Measurements from ENCODE around the gene FFAR4.
"Not testable (repeated sequence)": the region's sequence is repeated elsewhere in the genome, so short reads cannot be mapped to it uniquely, and the experiment has no call there.

The FFAR4 gene

GRCh38 chr10:93566435-93567276 is at the start of gene FFAR4:
Gene FFAR4, plus strand, starts transcription at chr10:93566665. Its CDS starts 56 bp downstream, at chr10:93566721.
- DNase-seq: no peak

- no peak for DNase-seq
Observed at GRCh38 chr10:93518531-93518930, 47.9 kb upstream of the FFAR4 start.

- no peak for DNase-seq
Observed at GRCh38 chr10:93535293-93535692, 31.2 kb upstream of the FFAR4 start.

- DNase-seq: not testable (repeated sequence)
Observed at GRCh38 chr10:93540871-93541270, 25.6 kb upstream of the FFAR4 start.

GRCh38 chr10:93541402-93542357 is 24.8 kb upstream of the FFAR4 start:
- peak; percentile 59 for DNase-seq

GRCh38 chr10:93542358-93542791 is 24.1 kb upstream of the FFAR4 start:
- DNase-seq: peak; percentile 69

GRCh38 chr10:93546995-93547394 is 19.5 kb upstream of the FFAR4 start:
- not testable (repeated sequence) for DNase-seq

- no peak for DNase-seq
Observed at GRCh38 chr10:93547522-93547921, 18.9 kb upstream of the FFAR4 start.

- DNase-seq: no peak
Observed at GRCh38 chr10:93548376-93549071, 17.9 kb upstream of the FFAR4 start.

- DNase-seq: no peak
Observed at GRCh38 chr10:93550606-93551005, 15.9 kb upstream of the FFAR4 start.

- DNase-seq: no peak
Observed at GRCh38 chr10:93552780-93553179, 13.7 kb upstream of the FFAR4 start.

GRCh38 chr10:93553482-93554315 is 12.8 kb upstream of the FFAR4 start:
- DNase-seq: peak; percentile 46

- no peak for DNase-seq
Observed at GRCh38 chr10:93554316-93554663, 12.2 kb upstream of the FFAR4 start.

- peak; percentile 76 for DNase-seq
Observed at GRCh38 chr10:93554760-93555432, 11.6 kb upstream of the FFAR4 start.

GRCh38 chr10:93559490-93559889 is 7.0 kb upstream of the FFAR4 start:
- no peak for DNase-seq

- no peak for DNase-seq
Observed at GRCh38 chr10:93560541-93560940, 5.9 kb upstream of the FFAR4 start.

GRCh38 chr10:93565446-93565845 is 1.0 kb upstream of the FFAR4 start:
- DNase-seq: no peak

- DNase-seq: no peak
Observed at GRCh38 chr10:93567277-93568104, 1.0 kb downstream of the FFAR4 start.

- DNase-seq: no peak
Observed at GRCh38 chr10:93568105-93568390, 1.6 kb downstream of the FFAR4 start.

- DNase-seq: no peak
Observed at GRCh38 chr10:93570383-93570782, 3.9 kb downstream of the FFAR4 start.

GRCh38 chr10:93572606-93573005 is 6.1 kb downstream of the FFAR4 start:
- DNase-seq: no peak
